HepG2 (cell line): Measurements from ENCODE around the gene CNBD2. TPM values are rescaled to one million over a fixed set of nuclear protein-coding genes. Genes with fewer than 3 reads are reported as not detected.

Experiments used
- CERS6 ChIP-seq: sonication (generic); formaldehyde crosslinking; IDR thresholded peaks from 2 replicates; pipeline ENCODE4 v1.5.0; 2020; ENCODE audit warnings: missing genetic modification reagents
- HCFC1 ChIP-seq: fragments of 150-350 bp; IDR thresholded peaks from 2 replicates; pipeline ENCODE4 v1.6.1; 2014; ENCODE audit warnings: low read depth, low read length
- REPIN1 ChIP-seq: sonication (generic); formaldehyde crosslinking; IDR thresholded peaks from 2 replicates; pipeline ENCODE4 v1.8.0; 2022; ENCODE audit warnings: missing genetic modification reagents, low read depth, mild to moderate bottlenecking, borderline replicate concordance
- TRIM24 ChIP-seq: sonication (generic); formaldehyde crosslinking; IDR thresholded peaks from 2 replicates; pipeline ENCODE4 v1.8.0; 2022; ENCODE audit warnings: mild to moderate bottlenecking, missing genetic modification reagents
- ZNF317 ChIP-seq: sonication (generic); formaldehyde crosslinking; IDR thresholded peaks from 2 replicates; pipeline ENCODE4 v1.5.0; 2020; ENCODE audit warnings: mild to moderate bottlenecking, missing genetic modification reagents
- polyA plus RNA-seq, 8 experiments: library from polyadenylated mRNA; depleted of rRNA in 3 of 8; stranded (reverse) in 7 of 8; unstranded in 1 of 8; fragments of >200 nt; fragmentation: Illumina TruSeq in 4 of 8; extraction: Trizol in 4 of 8; gene quantifications; 2 replicates each; pipeline versions ENCODE4 v1.2.1 to v1.2.3, GENCODE V29; 2011 to 2016; ENCODE audit warnings: low read depth in 4 of 8, missing spikeins in 1 of 8, mixed read lengths in 1 of 8; ENCODE audit not compliant: insufficient read depth in 1 of 8
- total RNA-seq, 5 experiments: library from RNA; depleted of rRNA; stranded (reverse); fragments of >200 nt; fragmentation: Illumina TruSeq; extraction: Trizol; gene quantifications; 2 replicates each; pipeline ENCODE4 v1.2.3, GENCODE V29; 2016; ENCODE audit warnings: low read depth in 1 of 5
- TF ChIP-seq, protein P1 (sequence below): sonication (generic); formaldehyde crosslinking; IDR thresholded peaks from 2 replicates; pipeline ENCODE4 v1.4.0; 2020; ENCODE audit warnings: missing genetic modification reagents
- TF ChIP-seq, protein P2 (sequence below), 2 experiments: sonication (generic) in 1 of 2; formaldehyde crosslinking in 1 of 2; IDR thresholded peaks; 2 replicates each; pipeline versions ENCODE4 v1.4.0 to v1.6.1; 2018 to 2020; ENCODE audit warnings: missing genetic modification reagents in 2 of 2, borderline replicate concordance in 1 of 2, low read depth in 1 of 2, mild to moderate bottlenecking in 1 of 2, missing biosample characterization in 1 of 2
- TF ChIP-seq, protein P3 (sequence below): sonication (generic); formaldehyde crosslinking; IDR thresholded peaks from 2 replicates; pipeline ENCODE4 v1.5.0; 2020; ENCODE audit warnings: mild to moderate bottlenecking, missing genetic modification reagents, borderline replicate concordance

Gene CNBD2
- total and polyA plus RNA-seq, 2 of the 13 experiments (the other 11 are each of a cell fraction or from before 2014, with no cell fraction given), result 12.4 to 22.8 TPM

- TF ChIP-seq, protein P1, sequence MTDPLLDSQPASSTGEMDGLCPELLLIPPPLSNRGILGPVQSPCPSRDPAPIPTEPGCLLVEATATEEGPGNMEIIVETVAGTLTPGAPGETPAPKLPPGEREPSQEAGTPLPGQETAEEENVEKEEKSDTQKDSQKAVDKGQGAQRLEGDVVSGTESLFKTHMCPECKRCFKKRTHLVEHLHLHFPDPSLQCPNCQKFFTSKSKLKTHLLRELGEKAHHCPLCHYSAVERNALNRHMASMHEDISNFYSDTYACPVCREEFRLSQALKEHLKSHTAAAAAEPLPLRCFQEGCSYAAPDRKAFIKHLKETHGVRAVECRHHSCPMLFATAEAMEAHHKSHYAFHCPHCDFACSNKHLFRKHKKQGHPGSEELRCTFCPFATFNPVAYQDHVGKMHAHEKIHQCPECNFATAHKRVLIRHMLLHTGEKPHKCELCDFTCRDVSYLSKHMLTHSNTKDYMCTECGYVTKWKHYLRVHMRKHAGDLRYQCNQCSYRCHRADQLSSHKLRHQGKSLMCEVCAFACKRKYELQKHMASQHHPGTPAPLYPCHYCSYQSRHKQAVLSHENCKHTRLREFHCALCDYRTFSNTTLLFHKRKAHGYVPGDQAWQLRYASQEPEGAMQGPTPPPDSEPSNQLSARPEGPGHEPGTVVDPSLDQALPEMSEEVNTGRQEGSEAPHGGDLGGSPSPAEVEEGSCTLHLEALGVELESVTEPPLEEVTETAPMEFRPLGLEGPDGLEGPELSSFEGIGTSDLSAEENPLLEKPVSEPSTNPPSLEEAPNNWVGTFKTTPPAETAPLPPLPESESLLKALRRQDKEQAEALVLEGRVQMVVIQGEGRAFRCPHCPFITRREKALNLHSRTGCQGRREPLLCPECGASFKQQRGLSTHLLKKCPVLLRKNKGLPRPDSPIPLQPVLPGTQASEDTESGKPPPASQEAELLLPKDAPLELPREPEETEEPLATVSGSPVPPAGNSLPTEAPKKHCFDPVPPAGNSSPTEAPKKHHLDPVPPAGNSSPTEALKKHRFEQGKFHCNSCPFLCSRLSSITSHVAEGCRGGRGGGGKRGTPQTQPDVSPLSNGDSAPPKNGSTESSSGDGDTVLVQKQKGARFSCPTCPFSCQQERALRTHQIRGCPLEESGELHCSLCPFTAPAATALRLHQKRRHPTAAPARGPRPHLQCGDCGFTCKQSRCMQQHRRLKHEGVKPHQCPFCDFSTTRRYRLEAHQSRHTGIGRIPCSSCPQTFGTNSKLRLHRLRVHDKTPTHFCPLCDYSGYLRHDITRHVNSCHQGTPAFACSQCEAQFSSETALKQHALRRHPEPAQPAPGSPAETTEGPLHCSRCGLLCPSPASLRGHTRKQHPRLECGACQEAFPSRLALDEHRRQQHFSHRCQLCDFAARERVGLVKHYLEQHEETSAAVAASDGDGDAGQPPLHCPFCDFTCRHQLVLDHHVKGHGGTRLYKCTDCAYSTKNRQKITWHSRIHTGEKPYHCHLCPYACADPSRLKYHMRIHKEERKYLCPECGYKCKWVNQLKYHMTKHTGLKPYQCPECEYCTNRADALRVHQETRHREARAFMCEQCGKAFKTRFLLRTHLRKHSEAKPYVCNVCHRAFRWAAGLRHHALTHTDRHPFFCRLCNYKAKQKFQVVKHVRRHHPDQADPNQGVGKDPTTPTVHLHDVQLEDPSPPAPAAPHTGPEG (CRISPR knock-in tag), result peak; percentile 48; the same call in 1 of the 2 replicates
- 0 out of 2 replicates have a peak, but pooled peaks have one; percentile 48 for TF ChIP-seq ZNF317 (CRISPR knock-in tag)
- no peak for TF ChIP-seq TRIM24 (CRISPR knock-in tag)
- peak; percentile 93 for TF ChIP-seq REPIN1 (CRISPR knock-in tag)
- TF ChIP-seq CERS6 (CRISPR knock-in tag), result no peak
- TF ChIP-seq, protein P2, sequence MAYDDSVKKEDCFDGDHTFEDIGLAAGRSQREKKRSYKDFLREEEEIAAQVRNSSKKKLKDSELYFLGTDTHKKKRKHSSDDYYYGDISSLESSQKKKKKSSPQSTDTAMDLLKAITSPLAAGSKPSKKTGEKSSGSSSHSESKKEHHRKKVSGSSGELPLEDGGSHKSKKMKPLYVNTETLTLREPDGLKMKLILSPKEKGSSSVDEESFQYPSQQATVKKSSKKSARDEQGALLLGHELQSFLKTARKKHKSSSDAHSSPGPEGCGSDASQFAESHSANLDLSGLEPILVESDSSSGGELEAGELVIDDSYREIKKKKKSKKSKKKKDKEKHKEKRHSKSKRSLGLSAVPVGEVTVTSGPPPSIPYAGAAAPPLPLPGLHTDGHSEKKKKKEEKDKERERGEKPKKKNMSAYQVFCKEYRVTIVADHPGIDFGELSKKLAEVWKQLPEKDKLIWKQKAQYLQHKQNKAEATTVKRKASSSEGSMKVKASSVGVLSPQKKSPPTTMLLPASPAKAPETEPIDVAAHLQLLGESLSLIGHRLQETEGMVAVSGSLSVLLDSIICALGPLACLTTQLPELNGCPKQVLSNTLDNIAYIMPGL (CRISPR knock-in tag; IDR thresholded peaks at IDR 0.05; ENCODE audit: borderline replicate concordance in 1 of 2, low read depth in 1 of 2), result peak; percentile 64 to 71; a peak in 3 of 4 replicates
- TF ChIP-seq, protein P3, sequence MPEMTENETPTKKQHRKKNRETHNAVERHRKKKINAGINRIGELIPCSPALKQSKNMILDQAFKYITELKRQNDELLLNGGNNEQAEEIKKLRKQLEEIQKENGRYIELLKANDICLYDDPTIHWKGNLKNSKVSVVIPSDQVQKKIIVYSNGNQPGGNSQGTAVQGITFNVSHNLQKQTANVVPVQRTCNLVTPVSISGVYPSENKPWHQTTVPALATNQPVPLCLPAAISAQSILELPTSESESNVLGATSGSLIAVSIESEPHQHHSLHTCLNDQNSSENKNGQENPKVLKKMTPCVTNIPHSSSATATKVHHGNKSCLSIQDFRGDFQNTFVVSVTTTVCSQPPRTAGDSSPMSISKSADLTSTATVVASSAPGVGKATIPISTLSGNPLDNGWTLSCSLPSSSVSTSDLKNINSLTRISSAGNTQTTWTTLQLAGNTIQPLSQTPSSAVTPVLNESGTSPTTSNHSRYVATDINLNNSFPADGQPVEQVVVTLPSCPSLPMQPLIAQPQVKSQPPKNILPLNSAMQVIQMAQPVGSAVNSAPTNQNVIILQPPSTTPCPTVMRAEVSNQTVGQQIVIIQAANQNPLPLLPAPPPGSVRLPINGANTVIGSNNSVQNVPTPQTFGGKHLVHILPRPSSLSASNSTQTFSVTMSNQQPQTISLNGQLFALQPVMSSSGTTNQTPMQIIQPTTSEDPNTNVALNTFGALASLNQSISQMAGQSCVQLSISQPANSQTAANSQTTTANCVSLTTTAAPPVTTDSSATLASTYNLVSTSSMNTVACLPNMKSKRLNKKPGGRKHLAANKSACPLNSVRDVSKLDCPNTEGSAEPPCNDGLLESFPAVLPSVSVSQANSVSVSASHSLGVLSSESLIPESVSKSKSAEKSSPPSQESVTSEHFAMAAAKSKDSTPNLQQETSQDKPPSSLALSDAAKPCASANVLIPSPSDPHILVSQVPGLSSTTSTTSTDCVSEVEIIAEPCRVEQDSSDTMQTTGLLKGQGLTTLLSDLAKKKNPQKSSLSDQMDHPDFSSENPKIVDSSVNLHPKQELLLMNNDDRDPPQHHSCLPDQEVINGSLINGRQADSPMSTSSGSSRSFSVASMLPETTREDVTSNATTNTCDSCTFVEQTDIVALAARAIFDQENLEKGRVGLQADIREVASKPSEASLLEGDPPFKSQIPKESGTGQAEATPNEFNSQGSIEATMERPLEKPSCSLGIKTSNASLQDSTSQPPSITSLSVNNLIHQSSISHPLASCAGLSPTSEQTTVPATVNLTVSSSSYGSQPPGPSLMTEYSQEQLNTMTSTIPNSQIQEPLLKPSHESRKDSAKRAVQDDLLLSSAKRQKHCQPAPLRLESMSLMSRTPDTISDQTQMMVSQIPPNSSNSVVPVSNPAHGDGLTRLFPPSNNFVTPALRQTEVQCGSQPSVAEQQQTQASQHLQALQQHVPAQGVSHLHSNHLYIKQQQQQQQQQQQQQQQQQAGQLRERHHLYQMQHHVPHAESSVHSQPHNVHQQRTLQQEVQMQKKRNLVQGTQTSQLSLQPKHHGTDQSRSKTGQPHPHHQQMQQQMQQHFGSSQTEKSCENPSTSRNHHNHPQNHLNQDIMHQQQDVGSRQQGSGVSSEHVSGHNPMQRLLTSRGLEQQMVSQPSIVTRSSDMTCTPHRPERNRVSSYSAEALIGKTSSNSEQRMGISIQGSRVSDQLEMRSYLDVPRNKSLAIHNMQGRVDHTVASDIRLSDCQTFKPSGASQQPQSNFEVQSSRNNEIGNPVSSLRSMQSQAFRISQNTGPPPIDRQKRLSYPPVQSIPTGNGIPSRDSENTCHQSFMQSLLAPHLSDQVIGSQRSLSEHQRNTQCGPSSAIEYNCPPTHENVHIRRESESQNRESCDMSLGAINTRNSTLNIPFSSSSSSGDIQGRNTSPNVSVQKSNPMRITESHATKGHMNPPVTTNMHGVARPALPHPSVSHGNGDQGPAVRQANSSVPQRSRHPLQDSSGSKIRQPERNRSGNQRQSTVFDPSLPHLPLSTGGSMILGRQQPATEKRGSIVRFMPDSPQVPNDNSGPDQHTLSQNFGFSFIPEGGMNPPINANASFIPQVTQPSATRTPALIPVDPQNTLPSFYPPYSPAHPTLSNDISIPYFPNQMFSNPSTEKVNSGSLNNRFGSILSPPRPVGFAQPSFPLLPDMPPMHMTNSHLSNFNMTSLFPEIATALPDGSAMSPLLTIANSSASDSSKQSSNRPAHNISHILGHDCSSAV, result peak; percentile 89; the same call in 1 of the 2 replicates
- TF ChIP-seq HCFC1, result no peak
These were observed 96.5 kb downstream of the CNBD2 start (continued) for GRCh38 chr20:36064658-36065426.
